Measurements from ENCODE around the gene CDK10.

- no peak for TF ChIP-seq CTCF (IDR thresholded peaks at IDR 0.05)
- no peak for TF ChIP-seq POLR2A (IDR thresholded peaks at IDR 0.05)
Measured at GRCh38 chr16:89710709-89711564, 24.4 kb downstream of the CDK10 start.
